Stimulated activated CD4-positive, alpha-beta T cell treated with anti-CD3 and anti-CD28 coated beads, Interleukin-15, amount 100 ng/mL, for 1 hour (primary cell): Measurements from ENCODE around the gene TMEM145.

Experiments
- DNase-seq, 2 donors: peaks; one replicate each; pipeline ENCODE4 v3.0.0-alpha.2; 2020; ENCODE audit warnings: low read depth in 1 of 2, low spot score in 1 of 2

Gene TMEM145

DNA sequence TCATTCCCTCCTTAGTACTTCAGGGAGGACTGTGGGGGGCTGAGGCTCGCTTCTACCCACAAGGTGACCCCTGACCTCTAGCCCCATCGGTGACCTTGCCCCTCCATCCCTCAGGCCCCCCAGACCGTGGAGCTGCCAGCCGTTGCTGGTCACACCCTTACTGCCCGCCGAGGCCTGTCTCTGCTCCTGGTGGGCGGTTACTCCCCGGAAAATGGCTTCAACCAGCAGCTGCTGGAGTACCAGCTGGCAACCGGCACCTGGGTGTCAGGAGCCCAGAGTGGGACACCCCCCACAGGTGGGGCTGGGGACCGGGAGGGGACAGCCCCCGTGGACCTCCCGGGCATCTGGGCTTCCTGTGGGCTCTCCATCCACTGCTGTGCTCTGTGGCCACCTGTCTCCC, 44.2 kb downstream of the TMEM145 start:
- DNase-seq = no peak

DNA sequence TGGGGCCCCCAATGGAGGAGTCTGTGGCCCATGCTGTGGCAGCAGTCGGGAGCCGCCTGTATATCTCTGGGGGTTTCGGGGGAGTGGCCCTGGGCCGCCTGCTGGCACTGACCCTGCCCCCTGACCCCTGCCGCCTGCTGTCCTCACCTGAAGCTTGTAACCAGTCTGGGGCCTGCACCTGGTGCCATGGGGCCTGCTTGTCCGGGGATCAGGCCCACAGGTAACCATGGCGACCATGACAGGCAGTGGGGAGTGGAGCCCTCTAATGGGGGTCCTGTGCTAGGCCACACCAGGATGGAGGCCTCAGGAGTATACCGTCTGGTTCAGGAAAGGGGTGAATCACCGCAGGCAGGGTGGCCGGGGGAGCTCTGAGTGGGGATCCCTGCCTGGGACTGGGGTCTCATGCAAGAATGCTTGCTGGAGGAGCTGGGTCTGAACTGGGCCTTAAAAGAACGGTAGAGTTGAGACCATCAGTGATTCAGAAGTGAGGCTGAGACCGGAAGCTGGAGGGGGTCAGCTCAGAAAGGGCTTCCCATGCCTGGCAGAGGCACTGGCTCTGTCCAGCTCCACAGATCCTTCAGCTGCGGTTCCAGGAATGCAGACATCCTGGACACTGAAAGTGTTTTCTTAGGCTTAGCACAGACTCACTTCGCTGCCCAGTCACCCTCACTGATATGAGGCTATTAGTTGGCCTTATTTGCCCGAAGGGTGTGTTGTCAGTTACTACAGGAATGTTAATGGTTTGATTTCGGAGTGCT, 47.9 kb downstream of the TMEM145 start:
- no peak for DNase-seq

DNA sequence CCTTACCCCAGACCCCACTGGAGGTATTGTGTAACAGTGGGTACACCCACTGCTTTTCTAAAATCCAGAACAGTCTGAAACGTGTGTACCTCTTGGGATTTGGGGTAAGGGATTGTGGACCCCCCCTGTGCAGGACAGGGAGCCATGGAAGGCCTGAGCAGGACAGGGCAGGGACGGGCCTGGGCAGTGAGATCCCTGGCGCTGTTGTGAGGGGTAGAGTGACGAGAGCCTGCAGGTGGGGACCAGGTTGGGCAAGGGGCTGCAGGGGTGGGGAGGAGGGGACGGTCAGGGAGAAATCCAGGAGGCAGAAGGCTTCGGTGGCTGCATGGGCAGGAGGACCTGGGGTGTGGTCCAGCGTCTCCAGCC, 48.4 kb downstream of the TMEM145 start:
- DNase-seq = no peak

DNA sequence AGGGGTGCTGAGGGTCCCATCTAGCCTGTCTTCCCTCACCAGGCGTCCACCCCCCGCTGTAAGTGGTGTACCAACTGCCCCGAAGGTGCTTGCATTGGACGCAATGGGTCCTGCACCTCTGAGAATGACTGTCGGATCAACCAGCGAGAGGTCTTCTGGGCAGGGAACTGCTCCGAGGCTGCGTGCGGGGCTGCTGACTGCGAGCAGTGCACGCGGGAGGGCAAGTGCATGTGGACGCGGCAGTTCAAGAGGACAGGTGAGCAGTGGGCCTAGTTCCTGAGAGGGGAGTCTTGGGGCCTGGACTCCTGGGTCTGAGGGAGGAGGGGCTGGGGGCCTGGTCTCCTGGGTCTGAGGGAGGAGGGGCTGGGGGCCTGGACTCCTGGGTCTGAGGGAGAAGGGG, 49.2 kb downstream of the TMEM145 start:
- DNase-seq = no peak

DNA sequence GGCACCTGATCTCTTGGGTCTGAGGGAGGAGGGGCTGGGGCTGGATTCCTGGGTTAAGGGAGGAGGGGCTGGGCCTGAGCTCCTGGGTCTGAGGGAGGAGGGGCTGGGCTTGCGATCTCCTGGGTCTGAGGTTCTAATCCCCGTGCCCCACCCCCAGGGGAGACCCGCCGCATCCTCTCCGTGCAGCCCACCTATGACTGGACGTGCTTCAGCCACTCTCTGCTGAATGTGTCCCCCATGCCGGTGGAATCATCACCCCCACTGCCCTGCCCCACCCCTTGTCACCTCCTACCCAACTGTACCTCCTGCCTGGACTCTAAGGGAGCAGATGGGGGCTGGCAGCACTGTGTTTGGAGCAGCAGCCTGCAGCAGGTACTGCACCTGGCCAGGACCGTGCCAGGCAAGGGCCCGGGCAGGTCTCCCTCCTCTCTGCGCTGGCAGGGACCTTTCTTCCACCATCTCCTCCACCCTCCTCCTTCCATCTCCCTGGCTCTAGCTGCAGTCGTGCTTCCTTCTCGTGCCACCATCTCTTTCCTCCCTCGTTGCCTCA, 49.9 kb downstream of the TMEM145 start:
- DNase-seq = no peak

DNA sequence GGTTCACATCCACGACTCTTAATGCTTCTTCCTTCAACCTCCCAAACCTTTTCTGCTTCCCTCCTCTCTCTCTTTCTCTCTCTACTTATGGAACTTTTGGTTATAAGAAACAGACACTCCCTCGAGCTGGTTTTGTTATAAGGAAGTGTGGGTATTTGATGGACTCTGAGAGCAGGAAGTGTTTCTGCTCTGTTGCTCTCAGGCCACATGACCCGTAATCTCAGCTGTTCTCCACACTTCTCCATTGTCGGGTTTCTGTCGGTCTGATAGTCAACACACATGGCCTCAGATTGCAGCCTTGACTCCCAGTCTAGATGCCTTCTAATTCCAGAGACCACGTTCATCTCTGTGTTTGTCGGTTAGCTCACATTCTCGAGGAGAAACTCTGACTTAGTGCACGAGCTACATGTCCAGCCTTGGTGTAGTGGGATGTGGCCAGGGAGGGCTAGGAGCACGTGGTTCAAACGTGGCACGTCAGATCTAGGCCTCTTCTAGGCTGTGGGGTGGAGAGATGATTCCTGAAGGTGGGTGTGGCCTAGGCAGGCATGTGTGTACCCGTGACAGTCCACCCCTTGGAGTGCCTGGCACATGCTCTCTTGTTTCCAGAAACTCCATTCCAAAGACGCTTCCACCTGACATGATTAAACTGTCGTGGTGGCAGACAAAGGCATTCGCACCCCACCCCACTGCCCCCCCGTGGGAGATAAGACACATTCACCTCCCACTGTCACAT, 50.7 kb downstream of the TMEM145 start:
- DNase-seq = no peak

DNA sequence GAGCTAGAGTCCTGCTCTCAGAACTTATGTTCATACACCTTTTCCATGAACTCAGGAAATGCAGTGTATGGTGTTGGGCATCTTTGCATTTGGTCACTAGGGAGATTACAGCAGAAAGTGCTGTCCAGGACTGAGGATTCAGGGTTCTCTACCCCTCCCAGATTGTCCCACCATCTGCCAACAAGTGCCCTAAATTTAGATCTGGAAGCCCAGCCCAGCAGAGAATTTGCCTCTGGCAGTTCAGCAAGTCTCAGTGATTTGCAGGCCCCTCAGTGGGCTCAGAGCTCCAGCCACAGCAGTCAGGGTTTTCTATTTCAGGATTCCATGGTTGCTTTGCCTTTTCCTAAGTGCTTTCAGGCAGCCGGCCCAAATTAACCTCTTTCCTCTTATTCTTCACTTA, 53.6 kb downstream of the TMEM145 start:
- DNase-seq = no peak

DNA sequence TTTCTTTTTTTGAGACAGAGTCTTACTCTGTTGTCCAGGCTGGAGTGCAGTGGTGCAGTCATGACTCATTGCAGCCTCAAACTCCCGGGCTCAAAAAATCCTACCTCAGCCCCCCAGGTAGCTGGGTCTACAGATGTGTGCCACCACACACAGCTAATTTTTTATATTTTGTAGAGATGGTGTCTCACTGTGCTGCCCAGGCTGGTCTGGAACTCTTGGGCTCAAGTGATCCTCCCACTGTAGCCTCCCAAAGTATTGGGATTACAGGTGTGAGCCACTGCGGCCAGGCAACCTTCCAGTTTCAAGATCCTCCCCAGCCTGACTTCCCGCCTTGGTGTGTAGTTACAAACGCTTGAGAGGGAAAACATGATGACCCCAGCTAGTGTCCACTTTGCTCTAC, 54.8 kb downstream of the TMEM145 start:
- no peak for DNase-seq

DNA sequence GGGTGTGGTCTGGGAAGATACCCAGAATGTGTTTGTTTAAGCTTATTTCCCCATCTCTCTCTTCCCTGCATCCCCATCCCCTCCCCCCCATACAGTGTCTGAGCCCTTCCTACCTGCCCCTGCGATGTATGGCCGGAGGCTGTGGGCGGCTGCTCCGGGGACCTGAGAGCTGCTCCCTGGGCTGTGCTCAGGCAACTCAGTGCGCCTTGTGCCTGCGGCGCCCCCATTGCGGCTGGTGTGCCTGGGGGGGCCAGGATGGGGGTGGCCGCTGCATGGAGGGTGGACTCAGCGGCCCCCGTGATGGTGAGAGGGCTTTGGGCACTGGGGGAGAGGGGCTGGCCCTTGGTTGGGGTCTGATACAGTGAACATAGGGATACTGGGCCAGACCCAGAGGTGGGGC, 55.3 kb downstream of the TMEM145 start:
- DNase-seq = no peak

DNA sequence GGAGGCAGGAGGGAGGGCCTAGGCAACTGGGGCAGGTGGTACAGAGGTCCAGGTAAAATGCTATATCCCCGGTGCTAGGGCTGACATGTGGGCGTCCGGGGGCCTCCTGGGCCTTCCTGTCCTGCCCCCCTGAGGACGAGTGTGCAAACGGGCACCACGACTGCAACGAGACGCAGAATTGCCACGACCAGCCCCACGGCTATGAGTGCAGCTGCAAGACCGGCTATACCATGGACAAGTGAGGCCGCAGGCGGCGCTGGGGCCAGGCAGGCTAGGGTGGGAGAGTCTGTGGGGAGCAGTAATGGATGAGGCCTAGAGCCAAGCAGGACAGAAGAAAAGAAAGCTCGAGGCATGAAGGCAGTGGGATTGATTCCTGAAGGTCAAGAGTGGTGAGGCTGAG, 55.7 kb downstream of the TMEM145 start:
- no peak for DNase-seq

DNA sequence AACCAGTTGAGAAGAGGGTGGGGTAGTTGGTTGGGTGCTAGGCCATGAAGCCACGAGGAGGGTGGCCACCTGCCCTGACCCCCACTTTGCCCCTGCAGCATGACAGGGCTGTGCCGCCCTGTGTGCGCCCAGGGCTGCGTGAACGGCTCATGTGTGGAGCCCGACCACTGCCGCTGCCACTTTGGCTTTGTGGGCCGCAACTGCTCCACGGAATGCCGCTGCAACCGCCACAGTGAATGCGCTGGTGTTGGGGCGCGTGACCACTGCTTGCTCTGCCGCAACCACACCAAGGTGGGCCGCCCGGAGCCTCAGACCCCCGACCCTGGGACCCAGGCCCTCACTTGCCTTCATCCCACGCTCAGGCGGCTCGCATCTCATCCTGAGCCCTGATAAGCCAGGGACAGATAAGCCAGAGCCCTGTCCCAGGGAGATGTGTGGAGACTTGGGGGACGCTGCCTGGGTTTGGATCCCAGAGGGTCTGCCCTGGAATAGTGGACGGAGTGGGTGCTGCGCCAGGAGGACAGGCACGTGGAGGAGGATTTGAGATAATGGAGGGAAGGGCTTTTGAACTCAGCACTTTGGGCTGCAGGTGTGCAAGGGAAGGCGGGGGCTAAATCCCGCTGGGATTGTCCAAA, 56.4 kb downstream of the TMEM145 start:
- no peak for DNase-seq

DNA sequence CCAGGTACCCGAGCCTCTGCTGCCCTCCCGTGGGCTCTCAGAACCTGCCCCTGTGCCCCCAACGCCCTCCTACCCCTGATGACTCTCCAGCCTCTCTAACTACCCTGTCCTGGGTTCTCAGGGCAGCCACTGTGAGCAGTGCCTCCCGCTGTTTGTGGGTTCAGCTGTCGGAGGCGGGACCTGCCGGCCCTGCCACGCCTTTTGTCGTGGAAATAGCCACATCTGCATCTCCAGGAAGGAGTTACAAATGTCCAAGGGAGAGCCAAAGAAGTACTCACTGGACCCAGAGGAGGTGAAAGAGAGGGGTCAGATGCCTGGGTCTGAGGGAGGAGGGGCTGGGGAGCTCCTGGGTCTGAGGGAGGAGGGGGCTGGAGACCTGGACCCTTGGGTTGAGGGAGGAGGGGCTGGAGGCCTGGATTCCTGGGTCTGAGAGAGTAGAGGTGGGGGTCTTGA, 57.0 kb downstream of the TMEM145 start:
- no peak for DNase-seq

DNA sequence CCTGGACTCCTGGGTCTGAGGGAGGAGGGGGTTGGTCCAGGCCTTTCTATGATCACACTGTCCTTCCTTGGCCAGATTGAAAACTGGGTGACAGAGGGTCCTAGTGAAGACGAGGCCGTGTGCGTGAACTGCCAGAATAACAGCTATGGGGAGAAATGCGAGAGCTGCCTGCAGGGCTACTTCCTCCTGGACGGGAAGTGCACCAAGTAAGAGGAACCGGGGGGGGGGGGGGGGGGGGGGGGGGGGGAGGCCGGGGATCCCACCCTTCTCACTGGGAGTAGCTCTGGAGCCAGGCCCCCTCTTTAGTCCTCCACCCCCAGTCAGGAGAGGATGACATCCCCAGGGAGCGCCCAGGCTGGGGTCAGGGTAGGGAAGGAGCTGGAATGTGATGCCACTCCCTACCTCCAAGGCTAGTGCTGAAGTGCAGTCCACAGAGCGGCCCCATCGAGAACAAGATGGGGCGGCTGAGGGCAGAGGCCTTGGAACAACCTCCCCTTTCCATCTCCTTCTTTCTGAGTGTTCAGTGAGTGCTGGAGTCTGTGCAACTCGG, 57.6 kb downstream of the TMEM145 start:
- no peak for DNase-seq
